ENCODE data around the gene SSR3.
"Not testable (repeated sequence)": the region's sequence is repeated elsewhere in the genome, so short reads cannot be mapped to it uniquely, and the experiment has no call there.

SSR3 gene

GRCh38 chr3:156554842-156555687, at the start of gene SSR3:
TSS of gene SSR3 (minus strand) at chr3:156555117. CDS start at chr3:156555089, 28 bp downstream.
- peak; percentile 97 for DNase-seq (ENCODE audit: low read depth in 2 of 2)

GRCh38 chr3:156604064-156604641, 49.2 kb upstream of the SSR3 start:
- DNase-seq (ENCODE audit: low read depth in 2 of 2), result no peak

- DNase-seq (ENCODE audit: low read depth in 2 of 2), result no peak
These were observed 48.6 kb upstream of the SSR3 start for GRCh38 chr3:156603379-156604017.

GRCh38 chr3:156602424-156602823, 47.5 kb upstream of the SSR3 start:
- no peak for DNase-seq (ENCODE audit: low read depth in 2 of 2)

- no peak for DNase-seq (ENCODE audit: low read depth in 2 of 2)
These were observed 46.6 kb upstream of the SSR3 start for GRCh38 chr3:156601497-156601896.

GRCh38 chr3:156600834-156601233, 45.9 kb upstream of the SSR3 start:
- DNase-seq (ENCODE audit: low read depth in 2 of 2), result no peak

GRCh38 chr3:156599089-156599874, 44.4 kb upstream of the SSR3 start:
- no peak for DNase-seq (ENCODE audit: low read depth in 2 of 2)

- no peak for DNase-seq (ENCODE audit: low read depth in 2 of 2)
These were observed 43.5 kb upstream of the SSR3 start for GRCh38 chr3:156598413-156598812.

GRCh38 chr3:156594219-156594683, 39.3 kb upstream of the SSR3 start:
- no peak for DNase-seq (ENCODE audit: low read depth in 2 of 2)

- DNase-seq (ENCODE audit: low read depth in 2 of 2), result no peak
These were observed 38.9 kb upstream of the SSR3 start for GRCh38 chr3:156593814-156594213.

GRCh38 chr3:156589806-156590205, 34.9 kb upstream of the SSR3 start:
- DNase-seq (ENCODE audit: low read depth in 2 of 2), result not testable (repeated sequence)

- DNase-seq (ENCODE audit: low read depth in 2 of 2), result no peak
These were observed 32.8 kb upstream of the SSR3 start for GRCh38 chr3:156587760-156588069.

- no peak for DNase-seq (ENCODE audit: low read depth in 2 of 2)
These were observed 32.2 kb upstream of the SSR3 start for GRCh38 chr3:156586905-156587759.

GRCh38 chr3:156583469-156583868, 28.6 kb upstream of the SSR3 start:
- DNase-seq (ENCODE audit: low read depth in 2 of 2), result no peak

- DNase-seq (ENCODE audit: low read depth in 2 of 2), result no peak
These were observed 27.7 kb upstream of the SSR3 start for GRCh38 chr3:156582532-156583183.

- no peak for DNase-seq (ENCODE audit: low read depth in 2 of 2)
These were observed 27.0 kb upstream of the SSR3 start for GRCh38 chr3:156581954-156582353.

- no peak for DNase-seq (ENCODE audit: low read depth in 2 of 2)
These were observed 26.1 kb upstream of the SSR3 start for GRCh38 chr3:156581033-156581432.

- DNase-seq (ENCODE audit: low read depth in 2 of 2), result no peak
These were observed 24.5 kb upstream of the SSR3 start for GRCh38 chr3:156579427-156579851.

GRCh38 chr3:156577736-156578135, 22.8 kb upstream of the SSR3 start:
- DNase-seq (ENCODE audit: low read depth in 2 of 2), result no peak

- DNase-seq (ENCODE audit: low read depth in 2 of 2), result no peak
These were observed 21.9 kb upstream of the SSR3 start for GRCh38 chr3:156576651-156577348.

Data from stimulated activated CD4-positive, alpha-beta T cell treated with anti-CD3 and anti-CD28 coated beads, Interleukin-12 subunit alpha, Interleukin-12 subunit beta, amount 100 ng/mL, for 24 hours (primary cell).